ENCODE data around the gene HARS1. TPM values are rescaled to one million over a fixed set of nuclear protein-coding genes. Genes with fewer than 3 reads are reported as not detected.

The HARS1 gene
- total and polyA plus RNA-seq, 2 donors (not counting 1 experiment from before 2014, with no cell fraction given), result 53.2 to 85.8 TPM

- no peak for TF ChIP-seq EZH2 (IDR thresholded peaks at IDR 0.05; ENCODE audit: low read length, missing control alignments)
- no peak for TF ChIP-seq CTCF (conservative IDR thresholded peaks at IDR 0.05 in 1 of 2, IDR thresholded peaks at IDR 0.05 in 1 of 2; ENCODE audit: low read depth in 1 of 2, low read length in 2 of 2)
- no peaks in the 10 kb centered on the region for H3K9me3 ChIP-seq (ENCODE audit: control insufficient read depth, insufficient read depth, low read depth, low read length)
- no peak overlapping the region for H3K27ac ChIP-seq (ENCODE audit: insufficient read depth, low read length)
- peaks cover 16% of the 10 kb centered on the region for H3K36me3 ChIP-seq (ENCODE audit: control insufficient read depth, insufficient read depth, low read length)
- DNase-seq (ENCODE audit: low read depth in 2 of 2), result no peak
- no peak overlapping the region for H3K9ac ChIP-seq (ENCODE audit: insufficient read depth, low read length)
- no peak overlapping the region for H3K4me2 ChIP-seq (ENCODE audit: extremely low read depth, insufficient read depth, low read length)
- H4K20me1 ChIP-seq (ENCODE audit: control insufficient read depth, extremely low read depth, insufficient read depth, low read length), result no peaks in the 10 kb centered on the region
- no peaks in the 10 kb centered on the region for H3K27me3 ChIP-seq (ENCODE audit: control insufficient read depth, insufficient read depth, low read length)
- H3K4me3 ChIP-seq (replicated peaks in 1 of 4; ENCODE audit: control extremely low read depth in 1 of 4, insufficient read depth in 1 of 4, low read depth in 3 of 4, low read length in 4 of 4), result no peak overlapping the region
- no peaks in the 10 kb centered on the region for H3K79me2 ChIP-seq (ENCODE audit: control insufficient read depth, insufficient read depth, low read length)
- no peak overlapping the region for H2AFZ ChIP-seq (ENCODE audit: low read length)
- H3K4me1 ChIP-seq (ENCODE audit: control insufficient read depth, extremely low read depth, insufficient read depth, low read length), result no peaks in the 10 kb centered on the region
These were observed 12.2 kb downstream of the HARS1 start for GRCh38 chr5:140678993-140679392.

- peaks cover 22% of the 10 kb centered on the region for H3K36me3 ChIP-seq (ENCODE audit: control insufficient read depth, insufficient read depth, low read length)
- no peaks in the 10 kb centered on the region for H3K27me3 ChIP-seq (ENCODE audit: control insufficient read depth, insufficient read depth, low read length)
- no peak overlapping the region for H3K27ac ChIP-seq (ENCODE audit: insufficient read depth, low read length)
- H3K4me3 ChIP-seq (replicated peaks in 1 of 4; ENCODE audit: control extremely low read depth in 1 of 4, insufficient read depth in 1 of 4, low read depth in 3 of 4, low read length in 4 of 4), result no peak overlapping the region
- no peaks in the 10 kb centered on the region for H3K4me1 ChIP-seq (ENCODE audit: control insufficient read depth, extremely low read depth, insufficient read depth, low read length)
- no peak for DNase-seq (ENCODE audit: low read depth in 2 of 2)
- no peaks in the 10 kb centered on the region for H4K20me1 ChIP-seq (ENCODE audit: control insufficient read depth, extremely low read depth, insufficient read depth, low read length)
- H2AFZ ChIP-seq (ENCODE audit: low read length), result no peak overlapping the region
- no peak overlapping the region for H3K4me2 ChIP-seq (ENCODE audit: extremely low read depth, insufficient read depth, low read length)
- no peaks in the 10 kb centered on the region for H3K79me2 ChIP-seq (ENCODE audit: control insufficient read depth, insufficient read depth, low read length)
- no peak overlapping the region for H3K9ac ChIP-seq (ENCODE audit: insufficient read depth, low read length)
- TF ChIP-seq CTCF (conservative IDR thresholded peaks at IDR 0.05 in 1 of 2, IDR thresholded peaks at IDR 0.05 in 1 of 2; ENCODE audit: low read depth in 1 of 2, low read length in 2 of 2), result no peak
- no peak for TF ChIP-seq EZH2 (IDR thresholded peaks at IDR 0.05; ENCODE audit: low read length, missing control alignments)
- no peaks in the 10 kb centered on the region for H3K9me3 ChIP-seq (ENCODE audit: control insufficient read depth, insufficient read depth, low read depth, low read length)
These were observed 13.2 kb downstream of the HARS1 start for GRCh38 chr5:140677947-140678346.

- H3K36me3 ChIP-seq (ENCODE audit: control insufficient read depth, insufficient read depth, low read length), result peaks cover 22% of the 10 kb centered on the region
- H2AFZ ChIP-seq (ENCODE audit: low read length), result no peak overlapping the region
- no peaks in the 10 kb centered on the region for H3K79me2 ChIP-seq (ENCODE audit: control insufficient read depth, insufficient read depth, low read length)
- H3K9me3 ChIP-seq (ENCODE audit: control insufficient read depth, insufficient read depth, low read depth, low read length), result no peaks in the 10 kb centered on the region
- no peaks in the 10 kb centered on the region for H3K27me3 ChIP-seq (ENCODE audit: control insufficient read depth, insufficient read depth, low read length)
- no peak overlapping the region for H3K4me2 ChIP-seq (ENCODE audit: extremely low read depth, insufficient read depth, low read length)
- no peak for DNase-seq (ENCODE audit: low read depth in 2 of 2)
- H3K9ac ChIP-seq (ENCODE audit: insufficient read depth, low read length), result no peak overlapping the region
- no peaks in the 10 kb centered on the region for H3K4me1 ChIP-seq (ENCODE audit: control insufficient read depth, extremely low read depth, insufficient read depth, low read length)
- H3K27ac ChIP-seq (ENCODE audit: insufficient read depth, low read length), result no peak overlapping the region
- H4K20me1 ChIP-seq (ENCODE audit: control insufficient read depth, extremely low read depth, insufficient read depth, low read length), result no peaks in the 10 kb centered on the region
- TF ChIP-seq EZH2 (IDR thresholded peaks at IDR 0.05; ENCODE audit: low read length, missing control alignments) (no peak), CTCF (conservative IDR thresholded peaks at IDR 0.05 in 1 of 2, IDR thresholded peaks at IDR 0.05 in 1 of 2; ENCODE audit: low read depth in 1 of 2, low read length in 2 of 2) (no peak)
- no peak overlapping the region for H3K4me3 ChIP-seq (replicated peaks in 1 of 4; ENCODE audit: control extremely low read depth in 1 of 4, insufficient read depth in 1 of 4, low read depth in 3 of 4, low read length in 4 of 4)
These were observed 16.5 kb downstream of the HARS1 start for GRCh38 chr5:140674629-140675028.

All from fibroblast of lung (primary cell).